Endodermal cell (in vitro differentiated cells): ENCODE measurements around the gene SLC2A6. TPM values are rescaled to one million over a fixed set of nuclear protein-coding genes. Genes with fewer than 3 reads are reported as not detected.
A peak's percentile ranks its signal among the peaks of the same experiment; 100 is the strongest.

Experiments
- DNase-seq: peaks from one replicate; pipeline ENCODE4 v3.0.0-alpha.2; 2017
- H3K27ac ChIP-seq: 2 replicates; pipeline ENCODE4 v1.5.1; 2013; ENCODE audit warnings: mild to moderate bottlenecking, low read depth, low read length, moderate library complexity
- H3K27me3 ChIP-seq: 2 replicates; pipeline ENCODE4 v1.6.1; 2013; ENCODE audit warnings: mild to moderate bottlenecking, low read length, moderate library complexity; ENCODE audit not compliant: insufficient read depth, control insufficient read depth, poor library complexity, severe bottlenecking
- H3K36me3 ChIP-seq: 2 replicates; pipeline ENCODE4 v1.7.0; 2013; ENCODE audit warnings: mild to moderate bottlenecking, low read length, moderate library complexity; ENCODE audit not compliant: control insufficient read depth, insufficient read depth
- H3K4me1 ChIP-seq: one replicate; pipeline ENCODE4 v1.7.0; 2013; ENCODE audit warnings: low read length; ENCODE audit not compliant: control insufficient read depth, insufficient read depth
- H3K4me3 ChIP-seq: 2 replicates; pipeline ENCODE4 v1.5.1; 2013; ENCODE audit warnings: mild to moderate bottlenecking, low read length, moderate library complexity
- H3K9ac ChIP-seq: 2 replicates; pipeline ENCODE4 v1.6.1; 2013; ENCODE audit warnings: mild to moderate bottlenecking, low read length, moderate library complexity; ENCODE audit not compliant: poor library complexity, severe bottlenecking; ENCODE audit errors: extremely low read depth
- H3K9me3 ChIP-seq: 2 replicates; pipeline ENCODE4 v1.6.1; 2013; ENCODE audit warnings: mild to moderate bottlenecking, low read length, moderate library complexity; ENCODE audit not compliant: control insufficient read depth
- H3K27ac Mint-ChIP-seq: 2 replicates; pipeline ENCODE4 v1.8.0; 2020; ENCODE audit warnings: mixed read lengths
- H3K27me3 Mint-ChIP-seq: 2 replicates; pipeline ENCODE4 v1.8.0; 2021; ENCODE audit warnings: mild to moderate bottlenecking, mixed read lengths; ENCODE audit not compliant: insufficient read depth
- H3K36me3 Mint-ChIP-seq: 2 replicates; pipeline ENCODE4 v1.8.0; 2020; ENCODE audit warnings: low read depth, mixed read lengths
- H3K4me1 Mint-ChIP-seq: 2 replicates; pipeline ENCODE4 v1.8.0; 2020; ENCODE audit warnings: mixed read lengths
- H3K4me3 Mint-ChIP-seq: 2 replicates; pipeline ENCODE4 v1.8.0; 2020; ENCODE audit warnings: mild to moderate bottlenecking, moderate library complexity, mixed read lengths
- H3K9me3 Mint-ChIP-seq: 2 replicates; pipeline ENCODE4 v1.8.0; 2020; ENCODE audit warnings: mild to moderate bottlenecking, mixed read lengths
- CTCF ChIP-seq: fragments of 200-600 bp; sonication (generic); conservative IDR thresholded peaks from 2 replicates; pipeline ENCODE4 v1.5.0; 2021; ENCODE audit warnings: antibody characterized with exemption, mild to moderate bottlenecking
- WGBS, 2 experiments: methylation state at CpG; one replicate each; pipeline versions ENCODE4 v1.1.5 to v1.1.7; 2013; ENCODE audit warnings: missing lambda C conversion rate in 2 of 2, mixed read lengths in 1 of 2; ENCODE audit not compliant: insufficient coverage in 1 of 2, insufficient read length in 1 of 2; 5-methylcytosine and 5-hydroxymethylcytosine counted together
- total RNA-seq, 2 donors: library from RNA; stranded (reverse); fragmentation: NEBNext Ultra II Directional in 1 of 2; extraction: Animal tissue kit (Norgen Biotek cat#: 25700) in 1 of 2; gene quantifications; 2 replicates in 1 of 2; 3 replicates in 1 of 2; pipeline ENCODE4 v1.2.1, GENCODE V29; 2021

Gene SLC2A6
- total RNA-seq, 2 donors from 2014 or later, result 11.6 to 17.7 TPM

GRCh38 chr9:133499132-133499891 lies 20.4 kb upstream of the SLC2A6 start:
- no peak overlapping the region for H3K27ac ChIP-seq
- peaks cover 31% of the 10 kb centered on the region for H3K9me3 Mint-ChIP-seq
- DNase-seq, result no peak
- no peak overlapping the region for H3K27ac Mint-ChIP-seq
- no peaks in the 10 kb centered on the region for H3K4me1 ChIP-seq
- H3K27me3 Mint-ChIP-seq, result no peaks in the 10 kb centered on the region
- no peak overlapping the region for H3K9ac ChIP-seq
- no peak overlapping the region for H3K4me3 Mint-ChIP-seq
- H3K27me3 ChIP-seq, result no peaks in the 10 kb centered on the region
- H3K36me3 Mint-ChIP-seq, result no peaks in the 10 kb centered on the region
- TF ChIP-seq CTCF, result peak; percentile 33
- H3K4me1 Mint-ChIP-seq, result no peaks in the 10 kb centered on the region
- no peak overlapping the region for H3K4me3 ChIP-seq
- 91 to 92% methylated on average over 17 to 19 of the region's 19 CpGs for WGBS, 2 experiments
- H3K36me3 ChIP-seq, result no peaks in the 10 kb centered on the region
- peaks cover 15% of the 10 kb centered on the region for H3K9me3 ChIP-seq

- Mint-ChIP-seq H3K4me3 (no peak overlapping the region), H3K27me3 (no peaks in the 10 kb centered on the region), H3K9me3 (peaks cover 13% of the 10 kb centered on the region), H3K4me1 (no peaks in the 10 kb centered on the region), H3K36me3 (no peaks in the 10 kb centered on the region), H3K27ac (no peak overlapping the region)
- whole genome bisulfite sequencing, 2 experiments, result 90% methylated on average over 31 to 35 of the region's 35 CpGs
- Histone ChIP-seq H3K4me1 (no peaks in the 10 kb centered on the region), H3K27ac (no peak overlapping the region), H3K36me3 (no peaks in the 10 kb centered on the region), H3K4me3 (no peak overlapping the region), H3K9me3 (peaks cover 7% of the 10 kb centered on the region), H3K27me3 (no peaks in the 10 kb centered on the region), H3K9ac (no peak overlapping the region)
- no peak for TF ChIP-seq CTCF
- DNase-seq, result no peak
Measured at GRCh38 chr9:133496861-133497842, 18.3 kb upstream of the SLC2A6 start.

GRCh38 chr9:133495327-133496293 lies 16.7 kb upstream of the SLC2A6 start:
- Histone ChIP-seq H3K9ac (no peak overlapping the region), H3K36me3 (no peaks in the 10 kb centered on the region), H3K4me3 (no peak overlapping the region), H3K27ac (no peak overlapping the region), H3K9me3 (no peaks in the 10 kb centered on the region), H3K27me3 (no peaks in the 10 kb centered on the region), H3K4me1 (no peaks in the 10 kb centered on the region)
- no peaks in the 10 kb centered on the region for H3K36me3 Mint-ChIP-seq
- no peak overlapping the region for H3K4me3 Mint-ChIP-seq
- no peaks in the 10 kb centered on the region for H3K4me1 Mint-ChIP-seq
- TF ChIP-seq CTCF, result no peak
- H3K9me3 Mint-ChIP-seq, result no peaks in the 10 kb centered on the region
- WGBS, 2 experiments, result 89 to 100% methylated on average over 7 to 24 of the region's 24 CpGs
- no peak overlapping the region for H3K27ac Mint-ChIP-seq
- DNase-seq, result no peak
- H3K27me3 Mint-ChIP-seq, result no peaks in the 10 kb centered on the region
